ENCODE measurements around the gene NPY4R2. TPM values are rescaled to one million over a fixed set of nuclear protein-coding genes. Genes with fewer than 3 reads are reported as not detected.
"Not testable (repeated sequence)": the region's sequence is repeated elsewhere in the genome, so short reads cannot be mapped to it uniquely, and the experiment has no call there.

Gene NPY4R2
- polyA plus RNA-seq, 4 donors = 0.49 to 0.81 (median 0.54) TPM; not detected in 1

DNA sequence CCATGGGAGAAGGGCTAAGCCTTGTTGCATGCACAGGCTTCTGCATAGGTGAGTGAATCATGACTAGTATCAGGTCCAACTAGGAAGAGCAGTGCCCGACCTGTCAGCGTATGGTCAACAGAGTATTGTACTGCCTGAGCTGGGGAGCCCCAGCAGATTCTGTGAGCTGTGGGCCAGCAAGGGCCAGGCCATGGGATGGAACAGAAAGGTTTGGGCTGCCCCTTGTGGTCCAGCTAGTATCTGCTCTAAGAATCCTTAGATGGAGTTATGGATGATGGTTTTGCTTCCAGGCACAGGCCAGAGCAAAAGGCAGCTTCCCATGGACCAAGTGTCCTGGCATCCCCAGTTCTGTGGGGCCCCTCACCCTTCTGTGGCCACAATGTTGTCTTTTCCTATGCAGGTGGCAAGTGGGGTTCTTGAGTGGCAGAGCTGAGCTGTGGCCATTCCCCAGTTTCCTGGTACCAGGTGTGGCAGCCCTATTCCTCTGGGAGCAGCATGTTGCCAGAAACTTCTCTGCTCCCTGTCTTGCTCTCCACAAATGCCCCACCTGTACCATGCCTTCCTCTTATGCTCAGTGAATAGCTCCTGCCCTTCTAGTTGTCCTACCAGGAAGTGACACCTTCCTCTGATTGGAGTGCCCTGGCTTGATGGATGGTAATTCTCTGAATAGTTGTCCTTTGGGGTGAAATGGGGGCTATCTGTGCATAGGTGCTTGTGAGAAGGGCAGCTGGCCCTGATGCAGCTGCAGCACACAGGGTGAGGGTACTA is 25.8 kb upstream of the NPY4R2 start:
- H3K27ac ChIP-seq (ENCODE audit: low read depth in 1 of 3, low read length in 2 of 3); H3K9me3 ChIP-seq (ENCODE audit: control insufficient read depth in 2 of 2, insufficient read depth in 1 of 2, low read depth in 1 of 2, low read length in 1 of 2); H3K4me3 ChIP-seq (ENCODE audit: low read depth in 1 of 3, low read length in 3 of 3); H3K4me1 ChIP-seq (ENCODE audit: control insufficient read depth in 3 of 3, insufficient read depth in 2 of 3, low read depth in 1 of 3, low read length in 2 of 3); H3K36me3 ChIP-seq (ENCODE audit: control insufficient read depth in 3 of 3, insufficient read depth in 2 of 3, low read depth in 1 of 3, low read length in 3 of 3); FAIRE-seq; H3K27me3 ChIP-seq (ENCODE audit: control insufficient read depth in 3 of 3, insufficient read depth in 3 of 3, low read length in 3 of 3); DNase-seq: not testable (repeated sequence)
- 78 to 100% (median 83%) methylated on average over 1 to 2 of the region's 2 CpGs for WGBS, 3 donors

DNA sequence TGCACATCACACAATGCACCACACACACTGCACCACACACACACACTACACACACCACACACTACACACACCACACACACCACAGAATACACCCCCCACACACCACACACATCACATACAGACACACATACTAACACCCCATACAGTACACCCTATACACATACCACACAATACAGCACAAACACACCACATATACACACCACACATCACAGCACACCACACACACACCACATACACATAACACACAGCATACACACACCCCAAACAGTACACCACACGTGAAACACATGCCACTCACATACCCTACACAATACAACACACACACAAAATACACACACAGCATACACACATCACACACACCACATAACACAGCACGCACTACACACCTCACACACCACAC is 23.9 kb upstream of the NPY4R2 start:
- not testable (repeated sequence) for FAIRE-seq

DNA sequence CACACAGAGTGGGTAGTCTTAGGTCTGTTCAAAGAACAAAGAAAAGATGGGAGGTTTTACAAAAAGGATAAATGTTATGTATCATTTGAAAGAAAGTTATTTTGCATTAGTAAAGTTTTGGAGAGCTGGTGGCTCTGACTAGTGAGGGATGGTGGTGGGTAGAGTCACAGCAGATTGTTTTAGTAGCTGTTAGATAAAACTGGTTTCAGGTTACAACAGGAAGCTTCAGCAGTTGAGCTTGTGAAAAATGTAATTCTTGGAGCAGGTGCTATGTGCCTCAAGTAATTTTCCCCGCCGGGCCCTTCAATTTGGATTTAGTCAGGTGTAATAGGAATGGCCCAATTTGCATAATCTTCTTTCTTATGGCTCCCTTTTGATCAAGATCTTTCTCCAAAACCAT is 20.6 kb upstream of the NPY4R2 start:
- not testable (repeated sequence) for DNase-seq
- no CpG with 5 or more reads among the region's 2 CpGs for WGBS, 3 donors

More for the DNA sequence above, 23.9 kb upstream of the NPY4R2 start:
- not testable (repeated sequence) for DNase-seq; H3K4me1 ChIP-seq (ENCODE audit: control insufficient read depth in 3 of 3, insufficient read depth in 2 of 3, low read depth in 1 of 3, low read length in 2 of 3); H3K27me3 ChIP-seq (ENCODE audit: control insufficient read depth in 3 of 3, insufficient read depth in 3 of 3, low read length in 3 of 3); H3K36me3 ChIP-seq (ENCODE audit: control insufficient read depth in 3 of 3, insufficient read depth in 2 of 3, low read depth in 1 of 3, low read length in 3 of 3); H3K27ac ChIP-seq (ENCODE audit: low read depth in 1 of 3, low read length in 2 of 3); H3K9me3 ChIP-seq (ENCODE audit: control insufficient read depth in 2 of 2, insufficient read depth in 1 of 2, low read depth in 1 of 2, low read length in 1 of 2); H3K4me3 ChIP-seq (ENCODE audit: low read depth in 1 of 3, low read length in 3 of 3)
- 69 to 81% (median 80%) methylated on average over 1 to 2 of the region's 2 CpGs for WGBS, 3 donors

DNA sequence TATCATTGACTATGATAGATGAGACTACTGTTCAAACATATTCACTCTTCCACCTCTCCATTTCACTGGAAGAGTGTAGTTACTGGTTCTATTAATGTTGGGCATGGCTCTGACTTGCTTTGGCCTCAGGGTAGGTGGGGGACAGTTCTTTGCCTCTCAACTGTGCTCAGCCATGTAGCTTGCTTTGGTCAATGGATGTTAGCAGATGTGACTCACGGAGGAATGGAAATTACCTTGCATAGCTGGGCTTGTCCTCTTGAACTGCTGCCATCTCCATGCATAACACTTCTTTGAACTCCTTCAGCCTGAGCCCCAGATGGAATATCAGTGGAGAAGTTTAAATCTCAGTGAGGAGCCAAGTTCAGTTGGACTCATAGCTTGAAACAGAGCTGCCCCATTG is 9.1 kb upstream of the NPY4R2 start:
- not testable (repeated sequence) for H3K36me3 ChIP-seq (ENCODE audit: control insufficient read depth in 3 of 3, insufficient read depth in 2 of 3, low read depth in 1 of 3, low read length in 3 of 3); H3K27ac ChIP-seq (ENCODE audit: low read depth in 1 of 3, low read length in 2 of 3); H3K4me1 ChIP-seq (ENCODE audit: control insufficient read depth in 3 of 3, insufficient read depth in 2 of 3, low read depth in 1 of 3, low read length in 2 of 3); H3K4me3 ChIP-seq (ENCODE audit: low read depth in 1 of 3, low read length in 3 of 3); H3K27me3 ChIP-seq (ENCODE audit: control insufficient read depth in 3 of 3, insufficient read depth in 3 of 3, low read length in 3 of 3); H3K9me3 ChIP-seq (ENCODE audit: control insufficient read depth in 2 of 2, insufficient read depth in 1 of 2, low read depth in 1 of 2, low read length in 1 of 2); DNase-seq; FAIRE-seq
- 17 to 58% (median 40%) methylated on average over 1 of the region's 1 CpG for WGBS, 3 donors

More for the DNA sequence above, 20.6 kb upstream of the NPY4R2 start:
- H3K9me3 ChIP-seq (ENCODE audit: control insufficient read depth in 2 of 2, insufficient read depth in 1 of 2, low read depth in 1 of 2, low read length in 1 of 2); H3K36me3 ChIP-seq (ENCODE audit: control insufficient read depth in 3 of 3, insufficient read depth in 2 of 3, low read depth in 1 of 3, low read length in 3 of 3); H3K4me3 ChIP-seq (ENCODE audit: low read depth in 1 of 3, low read length in 3 of 3); H3K27ac ChIP-seq (ENCODE audit: low read depth in 1 of 3, low read length in 2 of 3); FAIRE-seq; H3K4me1 ChIP-seq (ENCODE audit: control insufficient read depth in 3 of 3, insufficient read depth in 2 of 3, low read depth in 1 of 3, low read length in 2 of 3); H3K27me3 ChIP-seq (ENCODE audit: control insufficient read depth in 3 of 3, insufficient read depth in 3 of 3, low read length in 3 of 3): not testable (repeated sequence)

DNA sequence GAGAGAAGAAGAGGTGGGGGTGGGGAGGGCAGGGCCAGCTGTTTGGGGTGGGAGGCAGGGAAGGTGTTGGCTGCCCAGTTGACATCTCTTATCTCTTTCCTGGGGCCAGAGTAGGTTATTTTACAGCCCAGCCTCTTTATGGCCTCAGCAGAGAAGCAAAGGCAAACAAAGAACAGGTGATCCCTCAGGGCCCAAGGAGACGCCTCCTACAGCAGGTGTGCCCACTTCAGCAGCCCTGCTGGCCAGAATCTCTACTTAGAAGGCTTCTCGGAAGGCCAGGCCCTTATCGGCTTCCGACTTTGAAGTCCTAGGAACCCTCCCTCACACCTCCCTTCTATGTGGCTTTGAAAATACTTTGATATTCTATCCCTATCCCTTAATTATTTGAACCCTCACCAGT is 8.0 kb upstream of the NPY4R2 start:
- not testable (repeated sequence) for H3K27me3 ChIP-seq (ENCODE audit: control insufficient read depth in 3 of 3, insufficient read depth in 3 of 3, low read length in 3 of 3); H3K4me3 ChIP-seq (ENCODE audit: low read depth in 1 of 3, low read length in 3 of 3); H3K36me3 ChIP-seq (ENCODE audit: control insufficient read depth in 3 of 3, insufficient read depth in 2 of 3, low read depth in 1 of 3, low read length in 3 of 3); H3K27ac ChIP-seq (ENCODE audit: low read depth in 1 of 3, low read length in 2 of 3); H3K9me3 ChIP-seq (ENCODE audit: control insufficient read depth in 2 of 2, insufficient read depth in 1 of 2, low read depth in 1 of 2, low read length in 1 of 2); H3K4me1 ChIP-seq (ENCODE audit: control insufficient read depth in 3 of 3, insufficient read depth in 2 of 3, low read depth in 1 of 3, low read length in 2 of 3); DNase-seq; FAIRE-seq
- 4 to 22% methylated on average over 3 of the region's 4 CpGs; no CpG with 5 or more reads in 1 of the 3 donors for WGBS, 3 donors

DNA sequence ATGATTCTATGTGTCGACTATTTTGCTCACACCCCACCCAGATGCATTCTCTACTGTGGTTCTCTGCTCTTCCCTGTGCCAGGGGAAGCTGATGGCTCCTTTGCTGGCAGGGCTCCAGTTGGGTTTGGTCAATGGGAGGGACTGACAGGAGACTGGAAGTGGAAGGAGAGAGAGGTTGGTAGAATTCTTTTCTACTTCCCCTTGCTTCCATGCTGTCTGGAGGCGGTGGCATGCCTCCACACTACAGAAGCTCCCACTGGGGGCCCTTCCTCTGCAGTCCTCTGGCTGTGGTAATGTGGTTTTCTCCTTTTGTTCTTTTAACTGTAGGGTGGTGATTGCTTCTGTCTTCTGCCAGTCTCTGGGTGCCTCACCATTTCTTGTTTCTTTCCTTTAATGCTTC is 4.4 kb upstream of the NPY4R2 start:
- H3K9me3 ChIP-seq (ENCODE audit: control insufficient read depth in 2 of 2, insufficient read depth in 1 of 2, low read depth in 1 of 2, low read length in 1 of 2); H3K36me3 ChIP-seq (ENCODE audit: control insufficient read depth in 3 of 3, insufficient read depth in 2 of 3, low read depth in 1 of 3, low read length in 3 of 3); FAIRE-seq; H3K4me1 ChIP-seq (ENCODE audit: control insufficient read depth in 3 of 3, insufficient read depth in 2 of 3, low read depth in 1 of 3, low read length in 2 of 3); H3K27me3 ChIP-seq (ENCODE audit: control insufficient read depth in 3 of 3, insufficient read depth in 3 of 3, low read length in 3 of 3); DNase-seq; H3K4me3 ChIP-seq (ENCODE audit: low read depth in 1 of 3, low read length in 3 of 3); H3K27ac ChIP-seq (ENCODE audit: low read depth in 1 of 3, low read length in 2 of 3): not testable (repeated sequence)
- no CpG with 5 or more reads among the region's 2 CpGs for WGBS, 3 donors

DNA sequence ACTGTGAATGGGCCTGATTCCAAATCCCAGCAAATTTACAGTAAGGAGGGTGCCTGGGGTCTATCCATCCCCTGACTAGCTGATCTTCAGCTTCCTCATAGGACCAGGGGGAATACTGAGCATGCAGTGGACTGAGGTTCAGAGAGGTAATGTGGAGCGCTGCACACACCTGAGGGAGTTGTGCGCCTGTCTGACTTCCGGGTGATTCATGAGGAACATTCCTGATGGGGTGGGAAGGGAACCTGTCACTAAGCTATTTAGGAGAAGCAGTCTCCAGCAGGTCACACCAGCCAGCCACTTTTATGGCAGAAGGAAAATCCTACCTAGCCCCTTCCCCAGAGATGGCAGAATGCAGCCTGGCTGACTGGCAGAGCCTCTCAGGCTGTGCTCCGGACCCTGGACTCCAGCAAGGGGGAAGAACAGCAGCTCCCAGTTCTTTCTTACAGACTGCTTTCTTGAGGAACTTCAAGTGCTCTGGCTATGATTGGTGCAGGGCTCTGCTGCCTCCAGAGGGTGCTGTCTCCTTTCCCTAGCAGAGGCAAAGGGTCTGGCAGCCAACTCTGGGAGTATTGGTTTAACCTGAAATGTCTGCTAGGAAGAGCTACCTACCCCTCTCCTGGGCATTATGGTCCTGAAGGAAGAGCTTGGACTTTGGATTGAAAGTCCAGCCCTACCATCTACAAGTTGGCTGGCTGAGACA is 2.5 kb upstream of the NPY4R2 start:
- H3K27me3 ChIP-seq (ENCODE audit: control insufficient read depth in 3 of 3, insufficient read depth in 3 of 3, low read length in 3 of 3); H3K4me1 ChIP-seq (ENCODE audit: control insufficient read depth in 3 of 3, insufficient read depth in 2 of 3, low read depth in 1 of 3, low read length in 2 of 3); DNase-seq; H3K4me3 ChIP-seq (ENCODE audit: low read depth in 1 of 3, low read length in 3 of 3); H3K27ac ChIP-seq (ENCODE audit: low read depth in 1 of 3, low read length in 2 of 3); H3K9me3 ChIP-seq (ENCODE audit: control insufficient read depth in 2 of 2, insufficient read depth in 1 of 2, low read depth in 1 of 2, low read length in 1 of 2); H3K36me3 ChIP-seq (ENCODE audit: control insufficient read depth in 3 of 3, insufficient read depth in 2 of 3, low read depth in 1 of 3, low read length in 3 of 3); FAIRE-seq: not testable (repeated sequence)
- WGBS, 3 donors = 22% methylated on average over 1 of the region's 4 CpGs; no CpG with 5 or more reads in 2 of the 3 donors

DNA sequence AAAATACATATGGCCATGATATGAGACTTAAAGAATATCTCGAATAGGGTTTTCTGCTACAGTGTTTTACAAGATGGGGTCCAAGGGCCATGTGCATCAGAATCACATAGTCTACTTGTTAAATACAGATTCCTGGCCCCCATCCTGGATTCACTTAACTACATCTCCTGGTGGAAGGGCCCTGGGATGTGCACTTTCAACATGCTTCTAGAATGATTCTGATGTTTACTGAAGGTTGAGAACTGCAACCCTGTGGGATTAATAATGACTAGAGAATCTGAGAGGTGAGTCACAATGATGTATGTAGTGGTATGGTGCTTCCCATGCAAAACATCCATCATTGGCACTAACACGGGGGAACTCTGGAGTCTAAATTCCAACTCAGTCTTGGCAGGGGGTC is 2.1 kb downstream of the NPY4R2 start:
- FAIRE-seq; H3K27me3 ChIP-seq (ENCODE audit: control insufficient read depth in 3 of 3, insufficient read depth in 3 of 3, low read length in 3 of 3); H3K27ac ChIP-seq (ENCODE audit: low read depth in 1 of 3, low read length in 2 of 3); H3K4me3 ChIP-seq (ENCODE audit: low read depth in 1 of 3, low read length in 3 of 3); H3K4me1 ChIP-seq (ENCODE audit: control insufficient read depth in 3 of 3, insufficient read depth in 2 of 3, low read depth in 1 of 3, low read length in 2 of 3); H3K9me3 ChIP-seq (ENCODE audit: control insufficient read depth in 2 of 2, insufficient read depth in 1 of 2, low read depth in 1 of 2, low read length in 1 of 2); DNase-seq; H3K36me3 ChIP-seq (ENCODE audit: control insufficient read depth in 3 of 3, insufficient read depth in 2 of 3, low read depth in 1 of 3, low read length in 3 of 3): not testable (repeated sequence)
- WGBS, 3 donors = 83 to 93% (median 85%) methylated on average over 1 of the region's 2 CpGs
